ENCODE data around the gene ZNF578.
"Not testable (repeated sequence)": the region's sequence is repeated elsewhere in the genome, so short reads cannot be mapped to it uniquely, and the experiment has no call there.

ZNF578 gene

DNA sequence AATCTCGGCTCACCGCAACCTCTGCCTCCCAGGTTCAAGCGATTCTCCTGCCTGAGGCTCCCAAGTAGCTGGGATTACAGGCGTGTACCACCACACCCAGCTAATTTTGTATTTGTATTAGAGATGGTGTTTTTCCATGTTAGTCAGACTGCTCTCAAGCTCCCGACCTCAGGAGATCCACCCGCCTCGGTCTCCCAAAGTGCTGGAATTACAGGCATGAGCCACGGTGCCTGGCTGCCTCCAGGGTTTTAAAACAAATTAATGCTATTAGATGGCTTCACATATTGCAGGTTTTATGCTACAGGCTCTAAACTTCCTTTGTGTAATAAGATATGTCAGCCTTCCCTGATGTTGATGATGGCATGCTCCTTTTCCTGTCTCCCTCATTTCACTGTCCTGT lies 108.3 kb downstream of the ZNF578 start:
- not testable (repeated sequence) for DNase-seq (ENCODE audit: low read depth)
